Stimulated activated naive CD4-positive, alpha-beta T cell (primary cell): ENCODE data around the gene SRRD.

Experiments
- DNase-seq, 6 experiments: peaks; one replicate each; lab custom pipeline; 2025; lab: John Stamatoyannopoulos, UW

SRRD gene

DNA sequence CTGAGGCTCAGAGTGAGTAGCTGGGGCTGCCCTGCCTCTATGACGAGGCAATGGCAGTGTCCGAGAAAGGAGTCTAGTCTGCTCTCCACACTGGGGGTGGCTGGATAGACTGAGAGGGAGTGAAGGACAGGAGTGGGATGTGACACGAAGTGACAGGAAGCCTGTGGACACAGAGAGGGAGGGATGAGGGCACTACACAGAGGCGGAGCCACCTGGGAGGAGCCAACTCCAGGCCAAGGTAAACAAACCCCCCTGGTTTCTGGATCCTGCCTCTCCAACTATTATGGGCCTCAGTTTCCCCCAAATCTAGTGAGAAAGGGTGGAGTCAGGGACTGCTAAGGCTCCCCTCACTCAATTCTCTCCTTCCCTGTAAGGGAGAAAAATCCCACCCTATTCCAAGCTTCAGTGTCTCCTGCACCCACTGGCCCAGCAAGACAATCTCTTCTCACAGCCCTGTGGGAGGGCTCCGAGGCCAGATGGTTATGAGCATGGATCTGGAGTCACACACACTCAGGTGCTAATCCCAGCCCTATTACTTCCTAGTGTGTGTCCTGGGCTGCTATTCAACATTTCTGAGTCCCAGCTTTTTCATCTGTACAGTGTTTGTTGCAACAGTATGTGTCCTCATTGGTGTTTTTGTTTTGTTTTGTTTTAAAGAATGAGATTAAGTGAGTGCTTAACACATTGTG is 29.7 kb upstream of the SRRD start:
- DNase-seq: no peak

DNA sequence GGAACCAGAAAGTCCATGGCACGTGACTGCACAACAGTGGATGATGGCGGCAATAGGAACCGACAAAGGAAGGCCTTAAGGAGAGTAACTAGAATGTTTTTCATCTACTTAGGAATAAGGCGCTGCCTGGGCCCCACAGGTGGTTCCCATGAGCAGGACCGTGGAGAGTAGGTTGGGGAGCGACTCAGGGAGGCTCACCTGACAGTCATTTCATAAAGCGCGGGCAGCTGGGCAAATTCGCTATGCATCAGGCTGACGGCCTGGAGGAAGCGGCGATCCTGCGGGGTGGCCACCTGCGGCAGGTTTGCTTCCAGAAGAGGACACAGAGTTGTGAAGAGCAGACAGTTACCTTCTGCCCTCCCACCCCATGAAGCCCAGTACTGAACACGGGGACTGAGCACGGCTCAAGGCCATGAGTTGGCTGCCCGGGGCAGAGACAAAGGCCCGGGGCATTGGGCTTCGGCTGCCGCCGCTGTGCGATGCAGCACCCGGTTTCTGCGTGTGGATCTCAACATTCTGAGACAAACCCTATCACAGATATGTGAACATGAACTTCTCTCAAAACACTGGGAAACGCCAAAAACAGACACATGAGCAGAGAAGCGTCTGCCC is 25.9 kb upstream of the SRRD start:
- no peak for DNase-seq

- DNase-seq: no peak
Observed at GRCh38 chr22:26460202-26460601, 23.5 kb upstream of the SRRD start.

DNA sequence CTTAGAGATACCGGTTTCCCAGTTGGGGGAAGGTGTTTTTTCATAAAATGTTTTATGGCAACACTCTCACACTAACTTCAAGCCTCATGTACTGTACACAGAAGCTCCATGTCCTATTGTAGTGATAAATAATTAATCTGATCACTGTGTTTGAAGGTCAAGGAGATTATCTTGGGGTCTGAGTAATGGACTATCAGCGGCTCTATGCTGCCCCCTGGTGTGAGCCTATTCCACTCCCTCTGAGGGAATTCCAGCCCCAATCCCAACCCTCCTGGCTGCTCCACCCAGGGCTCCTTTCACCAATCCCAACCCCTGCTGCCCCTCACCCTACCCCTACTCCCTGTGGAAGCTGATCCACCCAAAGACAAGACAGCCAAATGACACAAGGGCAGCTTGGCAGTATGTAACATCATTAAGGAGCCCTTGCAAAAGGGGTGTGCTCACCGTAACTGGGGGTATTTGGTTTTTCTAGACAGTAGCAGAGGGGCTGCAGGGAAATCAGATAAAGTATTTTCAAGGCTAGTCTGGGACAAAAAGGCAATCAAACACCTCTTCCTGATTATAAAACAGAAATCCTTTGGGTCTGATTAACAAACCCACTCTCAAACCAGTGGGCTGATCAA is 22.4 kb upstream of the SRRD start:
- peak in 4 of 6 experiments; percentile 6 to 16 (median 12) for DNase-seq

- no peak for DNase-seq
Observed at GRCh38 chr22:26462051-26462450, 21.6 kb upstream of the SRRD start.

DNA sequence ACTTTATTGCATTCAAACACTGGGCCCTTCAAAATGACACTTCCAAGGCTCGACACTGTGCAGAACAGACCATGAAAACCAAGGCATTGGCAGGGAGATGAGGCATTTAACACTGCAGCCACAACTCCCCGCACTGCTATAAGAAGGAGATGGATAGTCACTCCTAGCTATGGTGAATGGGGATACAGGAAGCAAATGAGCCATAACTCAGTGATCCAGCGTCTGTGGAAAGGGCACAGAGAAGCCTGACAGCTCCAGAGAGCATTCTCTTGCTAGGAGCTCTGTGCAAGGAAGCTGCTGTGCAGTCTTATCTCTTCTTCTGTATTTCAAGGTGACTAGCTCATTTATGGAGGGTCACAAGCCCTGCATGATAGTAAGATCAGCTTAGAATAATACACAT is 21.0 kb upstream of the SRRD start:
- DNase-seq: no peak

GRCh38 chr22:26463101-26463661 is 20.5 kb upstream of the SRRD start:
- no peak for DNase-seq

DNA sequence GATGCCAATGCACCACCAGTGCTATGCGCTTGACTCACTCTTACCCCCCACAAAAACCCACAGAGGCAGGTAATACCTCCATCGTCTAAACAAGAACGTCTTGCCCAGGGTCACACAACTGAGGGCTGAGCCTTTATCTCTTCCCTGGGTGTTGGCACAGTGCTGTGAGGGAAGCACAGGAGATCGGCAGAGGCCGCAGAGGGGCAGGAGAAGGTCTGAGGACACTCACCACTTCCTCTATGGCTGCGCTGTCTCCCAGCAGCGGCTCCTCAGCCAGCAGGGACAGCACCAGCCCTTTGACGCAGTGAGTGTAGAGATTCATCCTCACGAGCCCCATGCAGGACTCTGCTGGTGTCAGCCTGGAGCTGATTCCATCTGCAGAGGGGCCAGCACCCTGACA is 20.0 kb upstream of the SRRD start:
- DNase-seq: no peak

DNA sequence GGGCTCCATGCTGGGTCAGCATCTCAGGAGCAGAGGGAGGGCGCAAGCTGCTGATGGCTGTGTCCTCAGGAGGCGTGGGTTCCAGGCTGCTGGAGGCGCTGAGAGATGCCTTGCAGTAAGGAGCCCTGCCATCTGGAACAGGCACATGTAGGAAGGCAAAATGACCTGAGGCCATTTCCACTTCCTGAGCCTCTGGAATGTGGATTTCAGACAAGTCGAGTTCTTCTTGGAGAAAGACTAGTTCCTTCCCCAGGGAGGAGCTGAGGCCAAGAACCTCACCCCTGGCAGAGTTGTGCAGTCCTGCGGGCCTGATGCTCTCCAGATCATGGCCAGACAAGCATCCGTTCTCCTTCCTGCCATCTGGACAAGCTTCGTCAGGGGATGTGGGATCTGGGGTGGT is 19.4 kb upstream of the SRRD start:
- no peak for DNase-seq

DNA sequence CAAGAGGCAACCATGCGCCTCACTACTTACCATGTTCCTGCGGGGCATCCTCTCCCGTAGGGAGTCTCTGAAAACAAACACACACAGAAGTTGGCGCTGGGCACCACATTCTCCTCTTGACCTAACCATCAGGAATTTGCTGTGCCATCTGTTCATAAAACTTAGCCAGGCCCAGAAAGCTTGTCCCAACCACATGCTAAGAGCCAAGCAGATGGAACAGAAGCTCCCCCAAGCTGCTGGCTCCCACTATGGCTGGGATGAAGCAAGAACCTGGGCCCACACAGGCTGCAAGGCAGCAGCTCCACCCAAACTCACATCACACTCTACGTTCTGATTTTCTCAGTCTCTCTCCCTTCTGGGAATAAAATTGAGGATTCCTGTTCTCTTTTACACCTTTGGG is 17.5 kb upstream of the SRRD start:
- DNase-seq: no peak

DNA sequence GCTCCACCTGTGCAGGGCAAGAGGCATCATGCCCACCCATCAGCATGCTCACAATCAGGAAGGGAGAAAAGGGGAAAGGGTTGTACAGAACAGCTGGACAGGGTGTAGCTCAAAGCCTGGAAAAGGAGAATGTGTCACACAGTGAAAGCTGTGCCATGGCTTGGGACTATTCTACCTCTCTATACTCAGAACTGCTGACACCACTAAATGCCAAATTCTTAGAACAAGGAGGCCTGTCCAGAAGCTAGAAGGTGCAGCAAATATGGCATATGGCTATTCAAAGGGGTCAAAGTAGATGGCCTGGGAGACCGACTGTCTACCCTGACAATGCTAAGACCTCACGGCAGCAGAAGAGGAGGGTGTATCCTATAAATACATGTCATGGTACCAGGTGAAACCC is 12.9 kb upstream of the SRRD start:
- DNase-seq: no peak

DNA sequence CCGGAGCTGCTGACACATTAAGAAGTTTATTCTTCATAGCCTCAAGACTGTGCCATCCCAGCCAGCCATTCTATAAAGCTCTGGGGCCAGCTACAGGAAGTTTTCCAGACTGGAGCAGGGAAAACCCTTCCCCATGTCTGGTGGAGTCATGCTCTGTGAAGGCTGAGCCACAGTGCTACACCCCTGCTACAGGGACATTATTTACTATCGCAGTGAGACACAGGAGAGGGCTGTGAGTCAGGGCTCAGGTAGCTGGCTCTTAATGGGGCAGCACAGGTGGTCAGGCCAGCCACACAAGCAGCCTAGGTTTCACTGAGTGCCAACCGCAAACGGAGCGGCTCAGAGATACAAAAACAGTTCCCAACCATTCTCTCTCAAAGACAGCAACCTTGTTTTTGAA is 12.2 kb upstream of the SRRD start:
- no peak for DNase-seq

- no peak for DNase-seq
Observed at GRCh38 chr22:26474682-26475081, 9.0 kb upstream of the SRRD start.

- no peak for DNase-seq
Observed at GRCh38 chr22:26476705-26477340, 6.9 kb upstream of the SRRD start.

- no peak for DNase-seq
Observed at GRCh38 chr22:26477341-26477731, 6.3 kb upstream of the SRRD start.

GRCh38 chr22:26479043-26479791 is 4.5 kb upstream of the SRRD start:
- DNase-seq: no peak

- no peak for DNase-seq
Observed at GRCh38 chr22:26479792-26480610, 3.7 kb upstream of the SRRD start.

GRCh38 chr22:26480611-26480932 is 3.1 kb upstream of the SRRD start:
- DNase-seq: no peak

DNA sequence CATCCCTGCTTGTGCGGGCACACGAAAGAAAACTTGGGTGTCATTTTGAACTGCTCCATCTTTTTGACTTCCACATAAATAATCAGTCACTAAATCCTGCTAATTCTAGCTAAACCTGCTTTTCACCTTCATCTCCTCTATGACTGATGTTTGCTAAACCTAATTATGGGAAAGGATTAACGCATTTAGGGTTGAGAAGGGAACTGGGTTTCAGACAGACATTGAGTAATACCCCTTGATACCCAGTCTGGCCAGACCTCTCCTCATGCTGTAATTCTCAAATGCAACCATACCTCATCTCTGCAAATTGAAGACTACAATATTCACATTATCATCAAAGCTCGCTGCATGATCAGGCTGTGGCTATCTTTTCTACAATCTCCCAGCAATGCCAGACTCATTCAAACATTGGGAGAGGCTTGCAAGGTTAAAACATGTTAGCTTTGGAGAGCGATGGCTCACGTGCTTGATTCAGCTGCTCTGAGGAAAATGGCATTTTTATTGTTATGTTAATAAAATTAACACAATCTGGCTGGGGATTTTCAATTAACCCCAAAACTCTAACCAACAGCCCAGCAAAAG is 2.5 kb upstream of the SRRD start:
- DNase-seq: no peak

DNA sequence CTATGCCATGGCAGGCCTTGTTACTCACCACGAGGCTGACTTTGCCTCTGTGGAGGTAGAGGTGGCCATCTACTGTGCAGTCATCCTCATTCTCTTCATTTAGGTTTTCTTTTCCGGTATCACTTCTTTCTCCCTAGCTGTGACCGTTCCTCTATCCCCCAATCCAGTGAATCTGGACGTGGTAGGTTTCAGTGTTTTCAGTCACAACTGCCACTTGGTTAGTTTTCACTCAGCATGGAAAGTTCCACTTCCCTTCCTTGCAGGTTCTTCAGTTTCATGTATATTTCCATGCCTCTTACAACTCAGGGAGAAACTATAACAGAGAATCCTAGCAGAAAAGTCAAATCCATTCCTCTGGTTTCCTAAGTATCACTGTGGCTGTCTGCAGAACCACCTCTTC is 2.0 kb upstream of the SRRD start:
- no peak for DNase-seq

DNA sequence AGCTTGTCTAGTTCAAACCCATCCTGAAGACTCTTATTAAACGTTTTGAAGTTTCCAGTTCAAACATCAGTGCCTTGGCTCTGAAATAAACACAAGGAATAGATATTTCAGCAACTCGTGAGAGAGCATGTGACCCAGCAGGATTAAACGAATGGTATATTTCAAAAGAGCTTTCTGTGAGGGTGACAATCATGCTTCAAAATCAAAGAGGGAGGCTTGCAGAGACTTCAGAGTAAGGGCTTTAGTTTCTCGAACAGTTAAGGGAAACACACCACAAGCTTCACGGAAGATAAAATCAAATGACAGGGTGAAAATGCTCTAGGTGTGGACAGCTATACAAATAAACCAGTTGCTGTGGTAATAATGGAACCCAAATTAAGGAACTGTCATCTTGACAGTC is 1.5 kb upstream of the SRRD start:
- DNase-seq: no peak
